IPS-18a (cell line): ENCODE results near the gene RAB6B.

Source experiments
- H3K27ac ChIP-seq: one replicate; pipeline ENCODE4 v1.5.1; 2013; ENCODE audit warnings: low read length
- H3K27me3 ChIP-seq: one replicate; pipeline ENCODE4 v1.6.1; 2013; ENCODE audit warnings: mild to moderate bottlenecking, low read length; ENCODE audit not compliant: control insufficient read depth, insufficient read depth
- H3K36me3 ChIP-seq: one replicate; pipeline ENCODE4 v1.6.1; 2013; ENCODE audit warnings: low read depth, low read length; ENCODE audit not compliant: control insufficient read depth
- H3K4me1 ChIP-seq: one replicate; pipeline ENCODE4 v1.6.1; 2013; ENCODE audit warnings: low read depth, low read length; ENCODE audit not compliant: control insufficient read depth
- H3K4me3 ChIP-seq: one replicate; pipeline ENCODE4 v1.5.1; 2013; ENCODE audit warnings: low read length
- H3K9ac ChIP-seq: one replicate; pipeline ENCODE4 v1.6.1; 2013; ENCODE audit warnings: mild to moderate bottlenecking, low read length, moderate library complexity
- H3K9me3 ChIP-seq: one replicate; pipeline ENCODE4 v1.6.1; 2013; ENCODE audit warnings: low read depth, low read length; ENCODE audit not compliant: control insufficient read depth

Gene RAB6B

DNA sequence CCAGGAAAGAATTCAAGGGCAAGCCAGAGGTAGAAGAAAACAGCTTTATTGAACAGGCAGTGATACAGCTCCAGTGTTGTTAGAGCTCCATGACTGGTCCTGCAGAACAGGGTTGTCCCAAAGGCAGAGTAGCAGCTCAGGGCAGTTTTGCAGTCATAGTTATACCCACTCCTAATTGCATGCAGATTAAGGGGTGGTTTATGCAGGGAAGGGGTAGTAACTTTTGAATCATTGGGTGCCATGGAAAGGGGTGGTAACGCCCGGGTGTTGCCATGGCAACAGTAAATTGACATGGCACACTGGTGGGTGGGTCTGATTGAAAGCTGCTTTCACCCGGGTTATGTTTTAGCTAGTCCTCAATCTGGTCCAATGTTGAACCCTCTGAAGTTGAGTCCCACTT, 9.7 kb upstream of the RAB6B start:
- H3K27ac ChIP-seq = no peak overlapping the region
- no peaks in the 10 kb centered on the region for H3K9me3 ChIP-seq
- H3K36me3 ChIP-seq = no peaks in the 10 kb centered on the region
- no peaks in the 10 kb centered on the region for H3K4me1 ChIP-seq
- H3K9ac ChIP-seq = no peak overlapping the region
- H3K27me3 ChIP-seq = no peaks in the 10 kb centered on the region
- H3K4me3 ChIP-seq = no peak overlapping the region

DNA sequence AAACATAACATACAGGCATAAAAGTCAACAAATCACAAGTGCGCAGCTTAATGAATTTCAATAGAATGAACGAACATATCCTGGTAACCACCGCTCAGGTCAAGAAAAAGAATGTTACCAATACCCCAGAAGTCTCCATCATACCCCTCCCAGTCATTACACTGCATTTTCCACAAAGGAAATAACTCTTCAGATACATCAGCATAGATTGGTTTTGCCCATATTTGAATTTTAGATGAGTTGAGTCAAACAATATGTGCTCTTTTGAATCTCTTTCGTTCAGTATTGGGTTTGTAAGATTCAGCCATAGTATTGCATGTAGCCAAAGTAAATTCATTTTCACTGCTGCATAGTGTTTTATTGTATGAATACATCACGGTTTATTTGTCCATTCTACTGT, 6.2 kb upstream of the RAB6B start:
- Histone ChIP-seq H3K9me3 (no peaks in the 10 kb centered on the region), H3K4me1 (no peaks in the 10 kb centered on the region), H3K27ac (no peak overlapping the region), H3K9ac (no peak overlapping the region), H3K36me3 (no peaks in the 10 kb centered on the region), H3K4me3 (no peak overlapping the region), H3K27me3 (peaks cover 14% of the 10 kb centered on the region)

DNA sequence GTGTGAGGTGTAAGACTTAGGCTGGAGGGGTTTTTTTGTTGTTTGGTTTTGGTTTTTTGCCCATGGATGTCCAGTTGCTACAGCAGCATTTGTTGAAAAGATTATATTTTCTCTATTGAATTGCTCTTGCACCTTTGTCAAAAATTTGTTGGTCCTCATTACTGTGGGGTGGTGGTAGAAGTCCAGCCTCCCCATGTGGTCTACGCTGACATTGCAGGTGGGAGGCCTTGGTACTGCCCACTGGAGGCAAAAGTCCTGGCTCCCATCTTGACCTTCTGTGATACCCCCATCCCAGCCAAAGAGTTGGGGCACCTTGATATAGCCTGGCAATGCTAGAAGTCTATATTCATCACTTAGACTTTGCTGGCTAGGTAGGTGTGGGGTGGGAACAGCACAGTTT, 5.4 kb upstream of the RAB6B start:
- H3K9me3 ChIP-seq = no peaks in the 10 kb centered on the region
- no peak overlapping the region for H3K9ac ChIP-seq
- no peak overlapping the region for H3K4me3 ChIP-seq
- H3K4me1 ChIP-seq = no peaks in the 10 kb centered on the region
- H3K27ac ChIP-seq = no peak overlapping the region
- H3K36me3 ChIP-seq = no peaks in the 10 kb centered on the region
- peaks cover 21% of the 10 kb centered on the region for H3K27me3 ChIP-seq

DNA sequence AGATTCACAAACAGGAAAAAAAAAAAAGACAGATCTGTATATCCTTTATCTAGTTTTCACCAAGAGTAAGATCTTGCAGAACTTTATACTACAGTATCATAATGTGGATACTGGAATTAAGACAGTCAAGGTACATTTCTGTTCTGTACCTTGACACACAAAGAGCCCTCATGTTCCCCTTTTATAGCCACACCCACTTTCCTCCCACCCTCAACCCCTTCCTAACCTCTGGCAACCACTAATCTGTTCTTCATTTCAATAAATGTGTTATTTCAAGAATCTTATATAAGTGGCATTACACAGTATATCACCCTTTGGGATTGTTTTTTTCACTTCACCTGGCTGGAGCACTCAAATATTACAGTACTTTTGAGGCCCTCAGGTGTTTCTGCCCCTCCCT, 3.6 kb upstream of the RAB6B start:
- H3K9ac ChIP-seq = no peak overlapping the region
- H3K4me3 ChIP-seq = no peak overlapping the region
- peaks cover 30% of the 10 kb centered on the region for H3K27me3 ChIP-seq
- H3K27ac ChIP-seq = no peak overlapping the region
- no peaks in the 10 kb centered on the region for H3K4me1 ChIP-seq
- H3K9me3 ChIP-seq = no peaks in the 10 kb centered on the region
- H3K36me3 ChIP-seq = no peaks in the 10 kb centered on the region

DNA sequence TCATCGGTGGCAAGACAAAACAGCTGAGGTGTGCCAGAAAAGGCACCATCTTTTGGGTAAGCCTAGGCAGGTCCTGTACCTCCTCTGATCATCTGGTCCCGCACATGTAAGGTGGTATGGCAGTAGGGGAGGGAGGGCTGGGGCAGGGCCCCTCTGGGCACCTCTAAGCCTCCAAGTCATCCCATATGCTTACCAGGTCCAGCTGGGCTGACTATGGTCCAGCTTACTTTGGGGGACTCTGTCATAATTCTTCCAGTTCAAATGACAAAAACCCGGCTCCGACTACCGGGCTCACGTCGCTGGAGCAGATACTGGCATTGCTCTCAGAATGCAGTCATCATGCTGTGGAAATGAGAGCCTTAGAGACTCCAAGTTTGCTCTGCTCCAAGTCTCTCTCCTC, 1.9 kb upstream of the RAB6B start:
- H3K27ac ChIP-seq = no peak overlapping the region
- H3K36me3 ChIP-seq = no peaks in the 10 kb centered on the region
- peaks cover 6% of the 10 kb centered on the region for H3K4me1 ChIP-seq
- H3K27me3 ChIP-seq = peaks cover 43% of the 10 kb centered on the region
- no peak overlapping the region for H3K4me3 ChIP-seq
- H3K9ac ChIP-seq = no peak overlapping the region
- no peaks in the 10 kb centered on the region for H3K9me3 ChIP-seq

DNA sequence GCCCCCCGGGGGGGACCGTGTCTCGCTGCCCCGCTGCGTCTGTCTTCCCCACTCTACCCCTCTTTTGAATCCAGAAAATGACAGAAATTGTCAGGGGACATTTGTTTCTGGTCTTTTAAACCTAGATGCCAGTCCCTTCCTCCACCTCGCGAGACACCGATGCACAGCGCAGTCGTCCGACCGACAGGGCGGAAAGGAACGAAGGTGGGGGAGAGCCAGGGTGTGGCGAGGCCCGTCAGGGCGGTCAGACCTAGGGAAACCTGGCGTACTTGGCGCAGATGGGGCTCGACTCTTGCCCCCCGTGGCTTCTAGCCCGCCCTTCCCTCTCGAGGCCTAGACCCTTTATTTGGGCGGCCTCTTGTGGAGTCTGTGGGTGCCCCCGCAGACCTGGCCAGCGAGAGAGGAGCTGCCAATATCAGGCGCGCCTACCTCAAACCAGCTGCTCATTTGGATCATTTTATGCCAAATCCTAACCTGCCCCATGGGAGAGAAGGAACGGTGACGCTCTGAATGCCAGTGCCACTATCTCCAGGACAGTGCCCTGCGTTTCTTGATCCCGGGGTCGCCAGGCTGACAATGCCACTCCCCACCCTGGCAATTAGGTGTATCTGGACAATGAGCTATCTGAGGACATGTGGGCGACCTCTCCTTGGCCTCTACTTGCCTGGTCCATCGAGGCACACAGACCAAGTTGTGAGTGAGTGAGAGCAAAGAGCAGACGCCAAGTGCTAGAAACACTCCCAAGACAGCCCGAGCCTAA, 500 bp upstream of the RAB6B start:
- H3K27me3 ChIP-seq = peaks cover 43% of the 10 kb centered on the region
- H3K4me1 ChIP-seq = peaks cover 6% of the 10 kb centered on the region
- H3K9ac ChIP-seq = no peak overlapping the region
- no peak overlapping the region for H3K27ac ChIP-seq
- H3K9me3 ChIP-seq = no peaks in the 10 kb centered on the region
- no peaks in the 10 kb centered on the region for H3K36me3 ChIP-seq
- H3K4me3 ChIP-seq = peak overlapping the region; percentile 67

DNA sequence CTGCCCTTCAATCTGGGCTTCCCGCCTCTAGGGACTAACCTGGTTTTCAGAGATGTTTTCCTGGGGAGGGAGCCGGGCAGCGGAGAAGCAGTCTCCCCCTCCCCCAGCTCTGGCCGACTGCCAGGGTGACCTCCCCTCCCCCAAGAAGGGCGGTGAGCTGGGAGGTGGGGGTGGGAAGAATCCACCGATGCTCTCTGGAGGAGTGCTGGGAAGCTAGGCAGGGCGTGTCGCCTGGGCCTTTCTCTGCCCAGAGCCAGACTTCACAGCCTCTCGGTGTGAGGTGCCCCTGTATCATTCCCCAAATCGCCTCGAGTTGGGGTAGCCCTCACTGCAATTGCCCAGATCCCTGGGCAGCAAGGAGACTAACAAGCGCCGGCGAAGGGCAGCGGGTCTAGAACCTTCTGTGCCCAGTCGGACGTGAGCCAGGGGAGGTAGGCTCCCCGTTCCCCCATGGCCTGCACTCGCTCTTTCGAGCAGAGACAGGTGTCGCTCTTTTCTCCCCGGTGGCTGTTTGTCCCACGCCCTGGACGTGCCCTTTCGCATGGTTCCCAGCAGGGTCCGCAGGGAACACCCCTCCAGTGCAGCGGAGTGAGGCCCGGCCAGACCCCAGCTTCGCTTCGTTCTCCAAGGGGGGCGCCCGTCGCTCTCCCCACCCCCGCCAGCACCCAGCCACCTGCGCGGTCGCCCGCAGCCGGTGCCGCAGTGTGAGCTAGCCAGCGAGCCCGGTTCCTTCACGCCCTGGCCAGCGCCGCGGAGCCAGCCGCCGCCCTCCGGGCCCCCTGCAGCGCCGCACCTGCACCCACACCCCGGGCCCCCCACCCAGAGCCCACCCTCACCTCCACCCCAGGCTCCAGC, 1.1 kb downstream of the RAB6B start:
- Histone ChIP-seq H3K9ac (no peak overlapping the region), H3K4me1 (peaks cover 6% of the 10 kb centered on the region), H3K9me3 (no peaks in the 10 kb centered on the region), H3K27ac (no peak overlapping the region), H3K36me3 (no peaks in the 10 kb centered on the region), H3K27me3 (peaks cover 43% of the 10 kb centered on the region), H3K4me3 (peak overlapping the region; percentile 67)

DNA sequence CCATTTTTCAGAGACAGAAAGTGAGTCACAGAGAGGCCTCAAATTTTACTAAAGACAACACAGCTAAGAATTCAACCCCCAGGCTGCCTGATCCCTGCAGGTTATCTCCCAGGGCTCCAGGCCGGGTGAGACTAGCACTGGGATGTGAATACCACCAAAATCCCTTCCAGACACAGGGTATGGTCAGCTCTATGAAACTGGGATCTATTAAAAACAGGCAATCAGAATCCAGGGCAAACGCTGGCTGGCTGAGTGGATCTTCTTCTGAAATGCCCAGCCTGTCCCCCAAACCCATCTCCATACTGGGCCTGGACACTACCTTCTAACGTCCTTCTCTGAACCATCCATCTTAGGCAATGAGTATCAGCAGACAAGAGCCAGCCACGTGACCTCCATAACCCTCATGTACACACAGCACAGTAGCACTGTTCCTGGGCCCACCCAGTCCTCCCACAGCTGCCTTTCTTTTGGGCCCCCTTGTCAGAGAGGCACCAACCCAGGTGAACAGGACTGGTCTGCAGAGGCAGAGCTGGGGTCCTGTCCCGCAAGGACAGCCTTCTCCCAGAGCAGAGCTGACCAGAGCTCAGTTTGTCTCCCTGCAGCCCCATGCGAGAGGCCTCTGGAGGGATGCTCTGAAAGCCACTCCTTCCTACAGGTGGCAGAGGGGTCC, 1.9 kb downstream of the RAB6B start:
- H3K36me3 ChIP-seq = no peaks in the 10 kb centered on the region
- no peak overlapping the region for H3K27ac ChIP-seq
- no peaks in the 10 kb centered on the region for H3K9me3 ChIP-seq
- peaks cover 6% of the 10 kb centered on the region for H3K4me1 ChIP-seq
- H3K27me3 ChIP-seq = peaks cover 43% of the 10 kb centered on the region
- peak overlapping the region; percentile 67 for H3K4me3 ChIP-seq
- H3K9ac ChIP-seq = no peak overlapping the region

DNA sequence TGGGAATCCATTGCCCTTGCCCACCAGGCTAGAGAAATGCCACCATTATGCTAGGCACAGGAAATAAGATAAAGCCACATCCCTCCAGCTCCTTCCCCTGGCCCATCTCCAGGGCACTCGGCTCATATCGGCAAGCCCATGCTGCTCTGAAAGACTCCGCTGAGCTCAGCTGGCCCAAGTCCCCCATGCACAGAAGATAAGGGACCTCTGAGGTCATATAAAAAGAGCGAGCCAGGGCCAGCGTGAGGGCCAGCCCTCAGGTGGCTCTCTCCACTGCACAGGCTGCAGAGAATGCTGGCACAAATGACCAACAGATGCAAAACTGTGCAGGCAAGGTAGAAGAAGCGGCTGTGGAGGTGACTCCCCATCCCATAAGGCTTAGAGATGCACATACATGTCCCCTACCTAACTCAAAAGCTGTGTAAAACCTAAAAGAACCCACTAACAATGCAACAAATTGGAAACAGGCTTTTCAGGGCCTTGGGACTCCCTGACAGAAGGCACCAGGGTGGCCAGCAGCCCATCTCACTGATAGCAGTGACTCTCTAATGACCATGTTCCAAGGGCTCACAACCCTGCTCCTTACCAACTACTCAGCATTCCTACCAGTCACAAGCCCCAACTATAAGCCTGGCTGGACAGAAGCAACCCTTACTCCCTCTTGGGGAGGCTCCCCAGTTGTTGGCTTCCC, 3.0 kb downstream of the RAB6B start:
- H3K9ac ChIP-seq = no peak overlapping the region
- H3K27ac ChIP-seq = no peak overlapping the region
- H3K36me3 ChIP-seq = no peaks in the 10 kb centered on the region
- peaks cover 6% of the 10 kb centered on the region for H3K4me1 ChIP-seq
- peaks cover 38% of the 10 kb centered on the region for H3K27me3 ChIP-seq
- no peak overlapping the region for H3K4me3 ChIP-seq
- H3K9me3 ChIP-seq = no peaks in the 10 kb centered on the region

DNA sequence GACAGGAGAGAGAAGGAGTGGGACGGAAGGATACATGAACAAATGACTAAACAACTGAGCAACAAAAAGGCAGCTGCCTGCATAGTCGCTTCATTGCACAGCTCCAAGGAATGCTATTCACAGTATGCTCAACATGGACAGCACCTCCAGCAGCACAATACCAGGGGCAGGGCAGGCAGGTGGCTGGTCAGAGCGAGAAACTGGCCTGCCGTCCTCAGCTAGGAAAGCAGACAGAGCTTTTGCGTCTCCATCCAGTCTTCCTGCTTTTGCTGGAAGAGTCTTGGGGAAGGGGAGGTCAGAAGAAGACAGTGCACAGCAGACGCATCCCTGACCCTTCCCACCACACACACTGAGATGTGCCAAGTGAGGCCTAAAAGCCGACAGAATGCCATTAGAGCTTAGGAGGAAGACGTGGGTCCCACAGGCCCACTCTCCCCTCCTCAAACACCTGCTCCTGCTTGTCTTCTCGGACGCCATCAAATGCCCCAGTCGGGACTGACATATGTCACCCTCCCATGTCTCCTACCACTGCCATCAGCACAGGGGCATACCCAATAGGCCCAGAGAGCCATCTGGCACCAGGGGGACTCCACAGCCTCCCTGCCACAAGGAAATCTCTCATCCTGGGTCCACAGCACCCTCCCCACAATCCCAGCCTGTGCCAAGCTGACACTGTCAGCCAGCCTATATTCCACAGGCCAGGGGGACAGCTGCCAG, 3.9 kb downstream of the RAB6B start:
- Histone ChIP-seq H3K27me3 (peaks cover 29% of the 10 kb centered on the region), H3K9ac (no peak overlapping the region), H3K36me3 (no peaks in the 10 kb centered on the region), H3K27ac (no peak overlapping the region), H3K9me3 (no peaks in the 10 kb centered on the region), H3K4me1 (peaks cover 6% of the 10 kb centered on the region), H3K4me3 (no peak overlapping the region)
